A172 (cell line): ENCODE results near the gene EXOC5. TPM values are rescaled to one million over a fixed set of nuclear protein-coding genes. Genes with fewer than 3 reads are reported as not detected.

Experiments
- DNase-seq: peaks from one replicate; pipeline ENCODE4 v3.0.0-alpha.2; 2015; ENCODE audit warnings: low spot score
- total RNA-seq: library from RNA; depleted of rRNA; stranded (reverse); fragments of >200 nt; shearing (Covaris generic); gene quantifications from 2 replicates; pipeline ENCODE4 v1.2.3, GENCODE V29; 2014; rRNA removed

The EXOC5 gene
- total RNA-seq, 1 experiment from 2014 or later, result 75.1 TPM

- no peak for DNase-seq
Observed at GRCh38 chr14:57169901-57170300, 98.8 kb downstream of the EXOC5 start.

DNA sequence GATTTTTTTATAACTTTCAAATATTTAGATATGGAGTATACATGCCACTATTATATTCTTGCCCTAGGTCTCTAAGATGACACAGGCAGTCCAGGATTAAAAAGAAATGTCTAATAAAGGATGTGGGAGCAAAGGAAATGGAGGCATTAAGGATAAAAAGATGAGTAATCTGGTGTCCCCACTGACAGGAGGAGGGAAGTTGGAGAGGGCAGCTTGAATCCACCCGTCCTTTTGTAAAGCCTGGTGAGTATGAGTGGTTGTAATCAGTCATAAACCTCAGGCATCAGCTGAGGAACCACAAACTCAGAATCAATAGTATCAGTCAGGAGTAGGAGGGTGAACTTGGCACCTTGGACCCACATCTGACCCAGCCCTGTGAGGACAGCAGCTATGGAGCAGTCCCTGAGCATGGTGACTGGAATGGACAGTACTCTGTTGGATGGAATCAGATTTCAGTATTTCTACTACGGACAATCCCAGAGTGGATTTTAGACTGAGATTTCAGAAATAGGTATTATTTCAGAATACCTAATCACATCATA, 100.5 kb downstream of the EXOC5 start:
- no peak for DNase-seq

GRCh38 chr14:57161583-57162234, 107.0 kb downstream of the EXOC5 start:
- DNase-seq, result no peak

DNA sequence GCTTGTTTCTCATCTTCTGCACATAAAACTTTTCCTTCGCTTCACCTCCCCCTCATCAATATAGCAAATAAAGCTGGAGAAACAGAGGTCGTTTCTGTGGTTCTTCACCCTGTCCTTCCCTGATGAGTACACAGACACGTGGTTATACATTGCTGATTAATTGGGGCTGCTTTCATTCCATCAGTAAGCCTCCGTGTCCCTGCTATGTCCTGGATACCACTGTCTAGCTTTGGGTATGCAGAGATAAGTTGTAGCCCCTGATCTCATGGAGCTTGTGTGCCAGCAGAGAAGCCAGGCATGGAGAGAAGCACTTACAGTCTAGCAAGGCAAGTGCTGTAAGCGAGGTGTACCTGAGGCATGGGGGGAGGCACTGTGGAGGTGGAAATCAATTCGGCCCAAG, 108.4 kb downstream of the EXOC5 start:
- DNase-seq, result no peak

- DNase-seq, result no peak
Observed at GRCh38 chr14:57153286-57153685, 115.4 kb downstream of the EXOC5 start.

Other genes with a start within 250 kb of the EXOC5 start
- gene AP5M1, start 66 bp upstream of the EXOC5 start, total RNA-seq, result 21.2 and 35.3 TPM in 2 replicates
- gene NAA30, start 121.7 kb upstream of the EXOC5 start, total RNA-seq, result 12.4 and 18.8 TPM in 2 replicates
- gene CCDC198, start 225.0 kb upstream of the EXOC5 start, total RNA-seq, result not detected in 2 replicates